RPMI7951 (cell line): ENCODE results near the gene AP4B1. TPM values are rescaled to one million over a fixed set of nuclear protein-coding genes. Genes with fewer than 3 reads are reported as not detected.
A peak's percentile ranks its signal among the peaks of the same experiment; 100 is the strongest.
"Not testable (repeated sequence)": the region's sequence is repeated elsewhere in the genome, so short reads cannot be mapped to it uniquely, and the experiment has no call there.

ENCODE experiments used
- DNase-seq: peaks from one replicate; pipeline ENCODE4 v3.0.0-alpha.2; 2012; ENCODE audit warnings: low read depth
- total RNA-seq: library from RNA; depleted of rRNA; stranded (reverse); fragments of >200 nt; shearing (Covaris generic); gene quantifications from 2 replicates; pipeline ENCODE4 v1.2.3, GENCODE V29; 2014; rRNA removed

The AP4B1 gene
- 16.9 and 20.3 TPM in 2 replicates for total RNA-seq

GRCh38 chr1:113904674-113905434, at the start of gene AP4B1, which contains the start of gene DCLRE1B:
TSS of gene AP4B1 (minus strand) at chr1:113904799. CDS start at chr1:113904717, 82 bp downstream.
TSS of gene DCLRE1B (plus strand) at chr1:113905326. CDS start at chr1:113905587, 261 bp downstream.
- DNase-seq, result peak; percentile 100

- DNase-seq, result no peak
Measured at GRCh38 chr1:113951719-113952118, 47.1 kb upstream of the AP4B1 start.

- no peak for DNase-seq
Measured at GRCh38 chr1:113950908-113951307, 46.3 kb upstream of the AP4B1 start.

- no peak for DNase-seq
Measured at GRCh38 chr1:113949007-113949406, 44.4 kb upstream of the AP4B1 start.

- DNase-seq, result not testable (repeated sequence)
Measured at GRCh38 chr1:113948151-113948550, 43.6 kb upstream of the AP4B1 start.

- no peak for DNase-seq
Measured at GRCh38 chr1:113947388-113948107, 42.9 kb upstream of the AP4B1 start.

GRCh38 chr1:113946678-113947387, 42.2 kb upstream of the AP4B1 start:
- peak; percentile 13 for DNase-seq

- DNase-seq, result no peak
Measured at GRCh38 chr1:113946112-113946511, 41.5 kb upstream of the AP4B1 start.

- DNase-seq, result no peak
Measured at GRCh38 chr1:113945329-113945728, 40.7 kb upstream of the AP4B1 start.

GRCh38 chr1:113943028-113943811, 38.6 kb upstream of the AP4B1 start:
- DNase-seq, result no peak

GRCh38 chr1:113942527-113942926, 37.9 kb upstream of the AP4B1 start:
- DNase-seq, result no peak

GRCh38 chr1:113941245-113941559, 36.6 kb upstream of the AP4B1 start:
- DNase-seq, result no peak

- DNase-seq, result no peak
Measured at GRCh38 chr1:113940365-113941244, 36.0 kb upstream of the AP4B1 start.

GRCh38 chr1:113938192-113938591, 33.6 kb upstream of the AP4B1 start:
- no peak for DNase-seq

- DNase-seq, result no peak
Measured at GRCh38 chr1:113937146-113937545, 32.5 kb upstream of the AP4B1 start.

GRCh38 chr1:113935970-113936369, 31.4 kb upstream of the AP4B1 start:
- DNase-seq, result no peak

- no peak for DNase-seq
Measured at GRCh38 chr1:113935176-113935575, 30.6 kb upstream of the AP4B1 start.

- DNase-seq, result no peak
Measured at GRCh38 chr1:113934511-113935055, 30.0 kb upstream of the AP4B1 start.

- no peak for DNase-seq
Measured at GRCh38 chr1:113934006-113934405, 29.4 kb upstream of the AP4B1 start.

GRCh38 chr1:113931451-113931851, 26.9 kb upstream of the AP4B1 start:
- DNase-seq, result peak; percentile 48
